Measurements from ENCODE around the gene PDE7B.

DNA sequence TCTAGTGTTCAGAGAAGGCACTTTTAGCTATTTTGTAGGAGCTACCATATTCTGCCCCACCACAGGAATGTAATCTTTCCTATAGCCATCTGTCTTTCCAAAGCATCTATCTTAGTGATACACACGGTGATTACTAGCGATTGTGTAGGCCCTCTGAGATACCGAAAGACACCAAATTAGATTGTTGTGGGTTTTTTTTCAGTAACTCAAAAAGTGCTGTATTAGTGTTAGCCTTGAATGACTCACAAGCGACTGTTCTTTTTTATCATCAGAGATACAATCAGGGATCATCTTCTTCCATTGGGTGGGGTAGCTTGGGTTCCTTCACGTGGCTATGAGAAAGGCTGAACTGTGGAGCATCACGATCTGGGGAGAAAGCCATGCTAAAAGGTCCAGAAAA is 238.4 kb downstream of the PDE7B start:
- TF ChIP-seq CTCF (IDR thresholded peaks at IDR 0.05 in 8 of 11, conservative IDR thresholded peaks at IDR 0.05 in 3 of 11) (no peak), POLR2AphosphoS5 (IDR thresholded peaks at IDR 0.05) (no peak), POLR2A (IDR thresholded peaks at IDR 0.05) (no peak)
